ENCODE measurements around the gene KLC1. TPM values are rescaled to one million over a fixed set of nuclear protein-coding genes. Genes with fewer than 3 reads are reported as not detected.
"Not testable (repeated sequence)": the region's sequence is repeated elsewhere in the genome, so short reads cannot be mapped to it uniquely, and the experiment has no call there.

The KLC1 gene
- total and polyA plus RNA-seq, 10 of the 15 experiments (the other 5 are each of a cell fraction or from before 2014, with no cell fraction given), result 5.5 to 137 (median 76.1) TPM

GRCh38 chr14:103652806-103653205 is 23.8 kb downstream of the KLC1 start (continued):
- no peak for TF ChIP-seq E2F8 (IDR thresholded peaks at IDR 0.05; ENCODE audit: low read depth, partially characterized antibody)
- no peak for TF ChIP-seq NRF1 (conservative IDR thresholded peaks at IDR 0.05; ENCODE audit: low read depth, low read length)
- no peak for TF ChIP-seq SMC3 (IDR thresholded peaks at IDR 0.05; ENCODE audit: borderline replicate concordance, low read length)
- TF ChIP-seq HCFC1 (IDR thresholded peaks at IDR 0.05; ENCODE audit: low read length), result no peak

- RAD21 ChIA-PET (ENCODE audit: unreplicated experiment); H2AFZ ChIP-seq (ENCODE audit: control insufficient read depth, low read depth, low read length): not testable (repeated sequence)
Observed at GRCh38 chr14:103653336-103653735, 24.3 kb downstream of the KLC1 start.

More at GRCh38 chr14:103653336-103653735, 24.3 kb downstream of the KLC1 start:
- DNase-seq (ENCODE audit: low read depth, low spot score); POLR2A ChIA-PET; intact Hi-C loops (cut with micrococcal nuclease; ENCODE audit: unreplicated experiment); H3K27me3 ChIP-seq (replicated peaks in 1 of 2; ENCODE audit: control insufficient read depth in 2 of 2, insufficient read depth in 2 of 2, low read length in 1 of 2); H3K9ac ChIP-seq (ENCODE audit: control insufficient read depth, insufficient read depth, low read length); FAIRE-seq; in situ Hi-C loops (cut with MboI); H3K4me1 ChIP-seq (ENCODE audit: control insufficient read depth, insufficient read depth, low read length); ATAC-seq; H3K4me2 ChIP-seq (ENCODE audit: control insufficient read depth, insufficient read depth); SMC1A ChIA-PET (ENCODE audit: uncharacterized antibody, unreplicated experiment); CTCF ChIA-PET; H4K20me1 ChIP-seq (ENCODE audit: control insufficient read depth, insufficient read depth); H3K27ac ChIP-seq (ENCODE audit: control insufficient read depth, insufficient read depth); H3K4me3 ChIP-seq; BruUV-seq (replicated peaks); H3K9me3 ChIP-seq (replicated peaks; ENCODE audit: control insufficient read depth, insufficient read depth, low read length): not testable (repeated sequence)
- H3K36me3 ChIP-seq (ENCODE audit: control insufficient read depth in 2 of 2, insufficient read depth in 2 of 2, low read length in 1 of 2), result peaks cover 8 to 30% of the 10 kb centered on the region in 2 experiments
- WGBS (ENCODE audit: insufficient coverage, insufficient replicate concordance, low lambda C conversion rate, missing lambda C conversion rate), result 93% methylated on average over 9 of the region's 10 CpGs
- peaks cover 20% of the 10 kb centered on the region for H3K79me2 ChIP-seq (ENCODE audit: control insufficient read depth, insufficient read depth, low read length)

Data from GM12878 (cell line).